Panc1 (cell line): ENCODE data around the gene ENPP1. TPM values are rescaled to one million over a fixed set of nuclear protein-coding genes. Genes with fewer than 3 reads are reported as not detected.
"Not testable (repeated sequence)": the region's sequence is repeated elsewhere in the genome, so short reads cannot be mapped to it uniquely, and the experiment has no call there.

ENCODE experiments used
- ATAC-seq: fragments of 200-7000 bp; cut with Tn5 transposase; 2 replicates; pipeline ENCODE4 v1.9.1; 2020; ENCODE audit warnings: mild to moderate bottlenecking, moderate library complexity
- BruUV-seq: library from RNA; stranded (reverse); fragments of 400-500 nt; replicated peaks from 2 replicates; lab custom pipeline; 2021; lab: Mats Ljungman, UMichigan
- CTCF ChIA-PET: fragments of 300-600 bp; sonication (Branson Sonifier 250); formaldehyde crosslinking; loops from one replicate; lab custom pipeline; 2022; ENCODE audit warnings: antibody characterized with exemption; lab: Charles Lee
- POLR2A ChIA-PET: fragments of 300-600 bp; sonication (Branson Sonifier 250); formaldehyde crosslinking; loops from one replicate; lab custom pipeline; 2022; ENCODE audit warnings: antibody characterized with exemption; lab: Charles Lee
- DNase-seq: peaks from one replicate; pipeline ENCODE4 v3.0.0-alpha.2; 2010; ENCODE audit warnings: low read depth, low spot score
- H3K27ac ChIP-seq: 2 replicates; pipeline ENCODE4 v1.5.1; 2011; ENCODE audit warnings: mild to moderate bottlenecking, low read length, inconsistent platforms
- H3K27me3 ChIP-seq: fragments of 200-500 bp; sonication (Bioruptor generic); 2 replicates; pipeline ENCODE4 v1.6.0; 2014; ENCODE audit warnings: low read length, inconsistent platforms; ENCODE audit not compliant: control insufficient read depth, insufficient read depth
- H3K36me3 ChIP-seq: fragments of 200-500 bp; sonication (Bioruptor generic); 2 replicates; pipeline ENCODE4 v1.5.1; 2014; ENCODE audit warnings: inconsistent platforms, mild to moderate bottlenecking, low read length, moderate library complexity; ENCODE audit not compliant: control insufficient read depth, insufficient read depth
- H3K4me1 ChIP-seq: 2 replicates; pipeline ENCODE4 v1.5.1; 2011; ENCODE audit warnings: inconsistent platforms, mild to moderate bottlenecking, low read length, moderate library complexity; ENCODE audit not compliant: control insufficient read depth, insufficient read depth
- H3K4me3 ChIP-seq, 2 experiments: 2 replicates each; pipeline ENCODE4 v1.5.1; 2011 to 2012; ENCODE audit warnings: low read depth in 2 of 2, low read length in 2 of 2, mild to moderate bottlenecking in 2 of 2, inconsistent platforms in 1 of 2, moderate library complexity in 1 of 2
- H3K9me3 ChIP-seq: fragments of 200-500 bp; sonication (Bioruptor generic); 2 replicates; pipeline ENCODE4 v1.5.1; 2014; ENCODE audit warnings: low read depth, mild to moderate bottlenecking, inconsistent platforms, low read length, moderate library complexity; ENCODE audit not compliant: control insufficient read depth, insufficient read depth
- POLR2AphosphoS5 ChIP-seq: IDR thresholded peaks from 2 replicates; pipeline ENCODE4 v1.6.1; 2012; ENCODE audit warnings: mild to moderate bottlenecking, low read depth, low read length, moderate library complexity
- SIN3A ChIP-seq: IDR thresholded peaks from 2 replicates; pipeline ENCODE4 v1.6.1; 2012; ENCODE audit warnings: low read depth, mild to moderate bottlenecking, low read length, moderate library complexity, borderline replicate concordance; ENCODE audit not compliant: insufficient read depth
- TCF7L2 ChIP-seq: IDR thresholded peaks from 2 replicates; pipeline ENCODE4 v1.6.1; 2011; ENCODE audit warnings: mild to moderate bottlenecking, low read depth, low read length, inconsistent platforms
- in situ Hi-C: cut with HindIII; loops from 2 replicates; pipeline ENCODE4 v1.10.0; 2016; ENCODE audit warnings: low sequenced_read_pairs, low pct_unique_long_range_greater_than_20kb
- intact Hi-C: fragments of 100-400 bp; cut with micrococcal nuclease; formaldehyde crosslinking; loops from one replicate; pipeline ENCODE4 v1.10.0; 2022; ENCODE audit not compliant: unreplicated experiment
- total RNA-seq: library from RNA; stranded (reverse); gene quantifications from one replicate; pipeline ENCODE4 v1.2.1, GENCODE V29; 2021; ENCODE audit not compliant: unreplicated experiment
- TF ChIP-seq, protein P1 (sequence below), 2 experiments: IDR thresholded peaks; 2 replicates each; pipeline ENCODE4 v1.6.1; 2011 to 2012; ENCODE audit warnings: low read depth in 2 of 2, control low read depth in 1 of 2, low read length in 1 of 2, mild to moderate bottlenecking in 1 of 2, moderate library complexity in 1 of 2; ENCODE audit not compliant: insufficient read depth in 1 of 2
- TF ChIP-seq, protein P2 (sequence below): fragments of 450-650 bp; IDR thresholded peaks from 2 replicates; pipeline ENCODE4 v1.5.1; 2017; ENCODE audit warnings: mild to moderate bottlenecking

The ENPP1 gene
- total RNA-seq, 1 experiment from 2014 or later = 6.8 TPM

DNA sequence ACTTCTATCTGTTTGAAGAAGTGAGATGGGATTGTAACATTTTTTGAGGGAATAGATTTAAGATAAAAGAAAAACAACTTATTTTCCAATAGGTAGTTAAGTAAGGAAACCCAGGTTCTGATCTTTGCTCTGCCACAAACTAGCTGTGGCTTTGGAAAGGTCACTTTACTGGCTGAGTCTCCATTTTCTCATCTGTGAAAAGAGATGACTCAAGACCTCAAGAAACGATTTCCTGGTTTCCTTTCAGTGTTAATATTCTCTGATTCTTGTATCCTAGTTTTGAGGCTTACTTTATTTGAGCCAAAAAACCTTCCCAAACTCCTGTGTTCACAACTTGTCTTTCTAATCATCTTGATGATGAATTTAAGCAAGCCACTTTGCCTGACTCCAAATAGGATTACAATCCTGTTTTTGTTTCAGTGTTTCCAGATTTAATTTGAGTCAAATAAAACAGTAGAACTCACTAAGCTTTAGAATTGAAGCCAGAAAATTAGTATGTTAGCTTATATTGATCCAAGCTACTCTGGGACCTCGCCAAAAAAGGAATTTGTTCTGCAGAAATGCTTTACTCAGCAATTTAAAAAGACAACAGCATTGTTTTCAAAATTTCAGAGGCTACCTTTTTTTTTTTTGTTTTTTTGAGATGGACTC lies 51.1 kb downstream of the ENPP1 start:
- H3K4me3 ChIP-seq = no peak overlapping the region
- POLR2A ChIA-PET = no interaction called here
- H3K4me1 ChIP-seq = peaks cover 1% of the 10 kb centered on the region; the same call in 1 of the 2 replicates
- DNase-seq (no peak), ATAC-seq (no peak)
- intact Hi-C loops = no loop called here
- no peak overlapping the region for H3K27ac ChIP-seq
- in situ Hi-C loops = no loop called here
- no peaks in the 10 kb centered on the region for H3K9me3 ChIP-seq
- no peaks in the 10 kb centered on the region for H3K36me3 ChIP-seq
- no TSS peak for BruUV-seq
- CTCF ChIA-PET = no interaction called here
- TF ChIP-seq, protein P1, sequence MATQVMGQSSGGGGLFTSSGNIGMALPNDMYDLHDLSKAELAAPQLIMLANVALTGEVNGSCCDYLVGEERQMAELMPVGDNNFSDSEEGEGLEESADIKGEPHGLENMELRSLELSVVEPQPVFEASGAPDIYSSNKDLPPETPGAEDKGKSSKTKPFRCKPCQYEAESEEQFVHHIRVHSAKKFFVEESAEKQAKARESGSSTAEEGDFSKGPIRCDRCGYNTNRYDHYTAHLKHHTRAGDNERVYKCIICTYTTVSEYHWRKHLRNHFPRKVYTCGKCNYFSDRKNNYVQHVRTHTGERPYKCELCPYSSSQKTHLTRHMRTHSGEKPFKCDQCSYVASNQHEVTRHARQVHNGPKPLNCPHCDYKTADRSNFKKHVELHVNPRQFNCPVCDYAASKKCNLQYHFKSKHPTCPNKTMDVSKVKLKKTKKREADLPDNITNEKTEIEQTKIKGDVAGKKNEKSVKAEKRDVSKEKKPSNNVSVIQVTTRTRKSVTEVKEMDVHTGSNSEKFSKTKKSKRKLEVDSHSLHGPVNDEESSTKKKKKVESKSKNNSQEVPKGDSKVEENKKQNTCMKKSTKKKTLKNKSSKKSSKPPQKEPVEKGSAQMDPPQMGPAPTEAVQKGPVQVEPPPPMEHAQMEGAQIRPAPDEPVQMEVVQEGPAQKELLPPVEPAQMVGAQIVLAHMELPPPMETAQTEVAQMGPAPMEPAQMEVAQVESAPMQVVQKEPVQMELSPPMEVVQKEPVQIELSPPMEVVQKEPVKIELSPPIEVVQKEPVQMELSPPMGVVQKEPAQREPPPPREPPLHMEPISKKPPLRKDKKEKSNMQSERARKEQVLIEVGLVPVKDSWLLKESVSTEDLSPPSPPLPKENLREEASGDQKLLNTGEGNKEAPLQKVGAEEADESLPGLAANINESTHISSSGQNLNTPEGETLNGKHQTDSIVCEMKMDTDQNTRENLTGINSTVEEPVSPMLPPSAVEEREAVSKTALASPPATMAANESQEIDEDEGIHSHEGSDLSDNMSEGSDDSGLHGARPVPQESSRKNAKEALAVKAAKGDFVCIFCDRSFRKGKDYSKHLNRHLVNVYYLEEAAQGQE (IDR thresholded peaks at IDR 0.05; ENCODE audit: insufficient read depth in 1 of 2, low read depth in 2 of 2, low read length in 1 of 2) = no peak
- TF ChIP-seq TCF7L2 = no peak
- no peak for TF ChIP-seq SIN3A
- no peak for TF ChIP-seq POLR2AphosphoS5
- TF ChIP-seq, protein P2, sequence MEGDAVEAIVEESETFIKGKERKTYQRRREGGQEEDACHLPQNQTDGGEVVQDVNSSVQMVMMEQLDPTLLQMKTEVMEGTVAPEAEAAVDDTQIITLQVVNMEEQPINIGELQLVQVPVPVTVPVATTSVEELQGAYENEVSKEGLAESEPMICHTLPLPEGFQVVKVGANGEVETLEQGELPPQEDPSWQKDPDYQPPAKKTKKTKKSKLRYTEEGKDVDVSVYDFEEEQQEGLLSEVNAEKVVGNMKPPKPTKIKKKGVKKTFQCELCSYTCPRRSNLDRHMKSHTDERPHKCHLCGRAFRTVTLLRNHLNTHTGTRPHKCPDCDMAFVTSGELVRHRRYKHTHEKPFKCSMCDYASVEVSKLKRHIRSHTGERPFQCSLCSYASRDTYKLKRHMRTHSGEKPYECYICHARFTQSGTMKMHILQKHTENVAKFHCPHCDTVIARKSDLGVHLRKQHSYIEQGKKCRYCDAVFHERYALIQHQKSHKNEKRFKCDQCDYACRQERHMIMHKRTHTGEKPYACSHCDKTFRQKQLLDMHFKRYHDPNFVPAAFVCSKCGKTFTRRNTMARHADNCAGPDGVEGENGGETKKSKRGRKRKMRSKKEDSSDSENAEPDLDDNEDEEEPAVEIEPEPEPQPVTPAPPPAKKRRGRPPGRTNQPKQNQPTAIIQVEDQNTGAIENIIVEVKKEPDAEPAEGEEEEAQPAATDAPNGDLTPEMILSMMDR = no peak
- H3K27me3 ChIP-seq = no peaks in the 10 kb centered on the region

DNA sequence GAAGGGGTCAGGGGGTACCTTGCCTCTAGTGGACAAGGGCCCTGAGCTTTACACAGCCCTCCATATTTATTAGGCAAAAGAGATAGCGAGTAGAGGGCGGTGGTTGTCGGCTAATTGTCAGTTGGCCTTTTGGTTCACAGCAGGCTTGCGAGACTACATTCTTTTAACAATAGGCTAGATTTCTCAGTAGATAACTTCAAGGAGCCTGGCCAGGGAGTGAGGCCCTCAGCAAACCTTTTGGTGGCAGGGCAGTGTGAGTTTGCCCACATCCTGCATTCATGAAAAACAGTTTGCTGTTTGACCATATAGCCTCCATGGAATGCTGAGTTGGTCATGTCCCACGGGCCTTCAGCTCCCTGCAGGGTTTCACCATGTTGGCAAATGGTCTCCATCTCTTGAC lies 51.8 kb downstream of the ENPP1 start:
- DNase-seq, intact Hi-C loops, H3K4me3 ChIP-seq, CTCF ChIA-PET, H3K27me3 ChIP-seq, H3K27ac ChIP-seq, H3K4me1 ChIP-seq, H3K9me3 ChIP-seq, H3K36me3 ChIP-seq, in situ Hi-C loops, BruUV-seq, ATAC-seq, POLR2A ChIA-PET: not testable (repeated sequence)

DNA sequence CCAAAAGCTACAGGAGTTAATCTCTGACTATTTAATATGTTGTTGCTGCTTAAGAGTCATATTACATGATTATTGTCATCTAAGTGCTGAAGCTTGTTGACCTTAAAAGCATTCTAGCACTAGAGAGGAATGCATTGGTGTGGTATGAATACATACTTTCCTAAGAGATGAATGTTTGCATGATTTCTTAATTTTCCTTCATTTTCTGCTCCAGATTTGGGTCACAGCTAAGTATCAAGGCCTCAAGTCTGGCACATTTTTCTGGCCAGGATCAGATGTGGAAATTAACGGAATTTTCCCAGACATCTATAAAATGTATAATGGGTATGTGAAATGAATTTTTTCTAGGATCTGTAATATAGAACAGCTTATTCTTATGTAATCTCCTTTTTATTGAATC lies 53.6 kb downstream of the ENPP1 start:
- intact Hi-C loops (no loop called here), in situ Hi-C loops (no loop called here)
- Histone ChIP-seq H3K4me3 (no peak overlapping the region), H3K36me3 (no peaks in the 10 kb centered on the region), H3K27me3 (no peaks in the 10 kb centered on the region), H3K4me1 (peaks cover 9% of the 10 kb centered on the region; the same call in 1 of the 2 replicates), H3K9me3 (no peaks in the 10 kb centered on the region), H3K27ac (no peak overlapping the region)
- DNase-seq (no peak), ATAC-seq (no peak)
- POLR2A ChIA-PET = no interaction called here
- CTCF ChIA-PET = no interaction called here
- TF ChIP-seq, protein P2 = no peak
- TF ChIP-seq TCF7L2 (no peak), POLR2AphosphoS5 (no peak), SIN3A (no peak)
- TF ChIP-seq, protein P1 (IDR thresholded peaks at IDR 0.05; ENCODE audit: insufficient read depth in 1 of 2, low read depth in 2 of 2, low read length in 1 of 2) = no peak
- BruUV-seq = no TSS peak
